Right lung (tissue), 5 donors: ENCODE results near the gene PIP5K1C. TPM values are rescaled to one million over a fixed set of nuclear protein-coding genes. Genes with fewer than 3 reads are reported as not detected.
"Not testable (repeated sequence)": the region's sequence is repeated elsewhere in the genome, so short reads cannot be mapped to it uniquely, and the experiment has no call there.

ENCODE experiments used
- DNase-seq, 2 donors: peaks; one replicate each; pipeline ENCODE4 v3.0.0-alpha.2; 2013
- polyA plus RNA-seq, 5 donors: library from polyadenylated mRNA; unstranded; fragments of 120-200 nt; gene quantifications; one replicate each; pipeline versions ENCODE4 v1.2.1 to v1.2.3, GENCODE V29; 2013; ENCODE audit warnings: inconsistent platforms in 1 of 5, low replicate concordance in 1 of 5; ENCODE audit not compliant: insufficient read length in 5 of 5, insufficient read depth in 1 of 5

PIP5K1C gene
- polyA plus RNA-seq, 5 donors: 16.6 to 32.1 (median 23.6) TPM

GRCh38 chr19:3628766-3629165 is 71.5 kb downstream of the PIP5K1C start:
- not testable (repeated sequence) for DNase-seq

GRCh38 chr19:3627351-3627723 is 72.9 kb downstream of the PIP5K1C start:
- DNase-seq: no peak

GRCh38 chr19:3626473-3627350 is 73.6 kb downstream of the PIP5K1C start, which contains the start of gene CACTIN:
Gene CACTIN, minus strand, starts transcription at chr19:3626790. Its CDS starts 28 bp downstream, at chr19:3626762.
- DNase-seq: peak; percentile 97 to 98

GRCh38 chr19:3625996-3626472 is 74.2 kb downstream of the PIP5K1C start:
- no peak for DNase-seq

GRCh38 chr19:3623716-3624115 is 76.6 kb downstream of the PIP5K1C start:
- no peak for DNase-seq

DNA sequence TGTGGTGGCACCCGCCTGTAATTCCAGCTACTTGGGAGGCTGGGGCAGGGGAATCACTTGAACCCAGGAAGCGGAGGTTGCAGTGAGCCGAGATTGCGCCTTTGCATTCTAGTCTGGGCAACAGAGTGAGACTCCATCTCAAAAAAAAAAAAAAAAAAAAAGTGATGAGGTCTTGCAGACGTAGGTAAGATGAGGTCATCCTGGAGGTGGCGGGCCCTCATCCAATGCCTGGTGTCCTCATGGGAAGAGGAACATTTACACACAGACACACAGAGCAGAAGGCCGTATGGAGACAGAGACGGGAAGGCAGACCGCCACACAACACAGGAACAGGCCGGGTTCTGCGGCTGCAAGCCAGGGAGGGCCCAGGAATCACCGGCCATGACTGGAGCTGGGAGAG is 78.0 kb downstream of the PIP5K1C start:
- no peak for DNase-seq

GRCh38 chr19:3621689-3622088 is 78.6 kb downstream of the PIP5K1C start:
- no peak for DNase-seq

- DNase-seq: no peak
These were observed 79.3 kb downstream of the PIP5K1C start for GRCh38 chr19:3620817-3621547.

DNA sequence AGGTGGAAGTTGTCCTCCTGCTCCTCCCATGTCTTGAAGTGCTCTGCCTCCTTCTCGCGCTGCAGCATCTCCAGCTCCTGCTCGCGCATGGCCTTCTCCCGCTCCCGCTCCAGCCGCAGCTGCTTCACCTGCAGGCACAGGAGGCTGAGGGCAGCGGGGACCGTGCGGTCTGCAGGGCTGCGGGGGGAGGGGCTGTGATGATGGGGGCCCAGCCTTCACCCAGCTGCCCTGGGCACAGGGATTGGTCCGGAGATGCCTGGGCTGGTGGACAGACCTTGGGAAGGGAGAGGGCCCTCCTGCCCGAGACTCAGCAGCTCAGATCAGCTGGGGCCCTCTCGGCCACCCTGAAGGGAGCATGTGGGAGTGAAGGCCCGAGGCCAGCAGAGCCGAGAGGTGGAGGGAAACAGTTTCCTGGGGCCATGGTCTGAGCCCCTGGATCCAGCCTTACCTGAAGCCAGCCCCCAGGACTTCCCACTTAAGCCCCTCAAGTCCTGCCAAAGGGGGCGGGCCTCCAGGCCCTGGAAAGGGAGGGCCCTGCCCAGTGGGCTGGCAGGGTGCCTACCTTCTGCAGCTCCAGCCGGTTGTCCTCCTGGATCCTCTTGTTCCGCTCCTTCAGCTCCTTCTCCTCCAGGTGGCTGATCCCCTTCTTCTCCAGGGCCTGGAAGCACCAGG is 80.0 kb downstream of the PIP5K1C start:
- DNase-seq: no peak

GRCh38 chr19:3619631-3620012 is 80.6 kb downstream of the PIP5K1C start:
- DNase-seq: no peak

DNA sequence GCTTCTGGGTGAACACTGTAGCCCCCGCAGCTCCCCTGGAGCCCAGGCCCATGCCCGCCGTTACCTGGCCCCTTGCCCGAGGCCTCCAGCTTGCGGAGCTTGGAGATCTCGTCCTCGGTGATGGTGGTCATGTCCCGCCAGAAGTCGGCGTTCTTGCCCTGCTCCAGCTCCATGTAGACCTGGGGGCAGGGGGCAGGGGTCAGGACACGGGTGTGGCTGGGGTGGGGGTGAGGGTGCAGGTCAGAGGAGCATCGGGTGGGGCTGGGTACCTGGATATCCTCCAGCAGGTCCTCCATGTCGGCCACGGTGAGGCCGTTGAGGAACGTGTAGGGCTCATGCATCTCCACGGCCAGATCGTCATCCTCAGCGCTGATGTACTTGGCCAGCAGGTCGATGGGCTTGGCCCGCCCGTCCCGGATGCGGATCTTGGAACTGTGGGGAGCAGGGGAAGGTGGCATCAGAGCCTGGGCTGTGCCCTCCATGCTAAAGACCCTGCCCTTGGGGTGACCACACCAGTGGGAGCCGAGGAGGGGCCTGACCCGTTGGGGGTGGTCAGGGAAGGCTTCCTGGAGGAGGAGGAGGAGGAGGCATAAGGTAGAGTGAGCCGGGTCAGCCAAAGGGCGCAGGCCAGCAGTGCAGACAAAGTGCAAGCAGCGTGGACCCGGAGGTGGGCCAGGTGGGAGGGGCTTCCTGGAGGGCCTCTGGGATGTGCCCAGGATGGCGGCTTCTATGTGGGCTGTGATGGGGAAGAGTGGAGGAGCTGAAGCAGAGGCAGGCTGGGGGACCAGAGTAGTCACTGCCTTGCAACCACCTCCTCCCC is 81.2 kb downstream of the PIP5K1C start:
- no peak for DNase-seq

GRCh38 chr19:3618144-3618810 is 82.0 kb downstream of the PIP5K1C start:
- peak; percentile 29 to 32 for DNase-seq

- no peak for DNase-seq
These were observed 82.8 kb downstream of the PIP5K1C start for GRCh38 chr19:3617463-3617862.

GRCh38 chr19:3615524-3616135 is 84.6 kb downstream of the PIP5K1C start:
- no peak for DNase-seq

DNA sequence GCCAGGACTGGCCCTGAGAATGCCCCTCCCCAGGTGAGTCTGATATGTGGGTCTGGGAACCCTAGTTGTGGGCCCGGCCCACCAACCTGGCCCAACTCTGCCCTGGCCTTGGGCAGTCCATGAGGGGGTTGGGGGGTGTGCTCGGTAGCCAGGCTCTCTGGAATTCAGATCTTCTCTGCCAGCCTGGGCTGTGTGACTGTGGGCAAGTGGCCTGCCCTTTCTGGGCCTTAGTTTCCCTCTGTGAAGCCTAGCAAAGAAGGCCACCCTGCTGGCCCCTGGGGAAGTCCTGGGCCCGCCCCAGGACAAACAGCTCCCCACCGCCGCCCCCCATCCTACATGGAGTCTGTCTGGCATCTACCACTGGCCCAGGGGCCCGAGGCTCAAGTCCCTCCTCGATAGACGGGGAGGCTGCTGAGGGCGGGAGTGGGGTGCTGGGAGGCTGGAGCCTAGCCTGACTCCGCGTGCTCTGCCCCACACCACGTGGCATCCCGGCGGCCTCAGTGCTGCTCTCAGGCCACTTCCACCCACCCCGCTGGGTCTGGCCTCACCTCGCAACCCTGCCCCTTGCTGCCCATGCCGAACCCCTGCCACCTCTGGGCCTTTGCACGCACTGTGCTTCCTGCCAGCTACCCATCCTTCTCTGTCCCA is 85.3 kb downstream of the PIP5K1C start:
- DNase-seq: no peak

DNA sequence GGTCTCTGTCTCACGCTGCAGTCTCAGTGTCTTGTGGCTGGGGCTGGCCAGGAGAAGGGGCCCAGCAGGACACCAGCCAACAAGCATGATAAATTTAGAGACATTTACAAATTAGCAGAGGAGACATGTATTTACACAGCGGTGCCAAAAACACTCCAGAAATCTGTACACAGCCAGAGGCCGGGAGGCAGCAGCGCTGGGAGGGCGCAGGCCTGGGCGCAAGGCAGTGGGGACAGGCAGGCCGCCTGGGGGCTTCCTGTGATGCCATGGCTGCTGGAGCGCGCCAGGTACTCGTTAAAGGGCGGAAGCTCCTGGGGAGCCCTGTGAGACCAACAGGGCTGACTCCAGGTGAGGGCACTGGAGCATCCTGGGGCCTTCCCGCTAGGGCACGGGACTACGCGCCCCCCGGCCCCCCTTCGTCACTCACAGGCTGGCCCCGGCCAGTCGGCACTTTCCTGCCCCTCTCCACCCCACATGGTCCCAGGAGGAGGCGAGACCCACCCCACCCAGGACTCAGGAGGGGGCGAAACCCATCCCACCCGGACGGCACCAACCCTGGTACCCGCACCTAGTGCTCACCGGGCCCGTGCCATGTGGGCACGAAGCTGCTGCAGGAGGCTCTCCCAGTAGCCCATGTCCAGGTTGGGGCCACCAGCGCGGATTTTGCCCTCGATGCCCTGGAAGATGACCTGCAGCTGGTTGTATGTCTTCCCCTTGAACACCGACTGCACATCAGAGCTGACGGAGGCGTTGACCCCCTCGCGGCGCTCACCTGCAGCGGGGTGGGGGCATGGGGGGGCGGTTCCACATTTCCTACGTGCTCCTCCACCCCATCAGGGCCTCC is 86.2 kb downstream of the PIP5K1C start:
- peak; percentile 56 to 60 for DNase-seq

GRCh38 chr19:3612901-3613741 is 87.1 kb downstream of the PIP5K1C start:
- DNase-seq: peak; percentile 17 to 24

GRCh38 chr19:3612330-3612729 is 87.9 kb downstream of the PIP5K1C start:
- no peak for DNase-seq
